Kidney glomerular epithelial cell (primary cell): ENCODE data around the gene USP17L21.
"Not testable (repeated sequence)": the region's sequence is repeated elsewhere in the genome, so short reads cannot be mapped to it uniquely, and the experiment has no call there.

Experiments used
- DNase-seq: peaks from one replicate; lab custom pipeline; 2025; lab: John Stamatoyannopoulos, UW

Gene USP17L21, protein sequence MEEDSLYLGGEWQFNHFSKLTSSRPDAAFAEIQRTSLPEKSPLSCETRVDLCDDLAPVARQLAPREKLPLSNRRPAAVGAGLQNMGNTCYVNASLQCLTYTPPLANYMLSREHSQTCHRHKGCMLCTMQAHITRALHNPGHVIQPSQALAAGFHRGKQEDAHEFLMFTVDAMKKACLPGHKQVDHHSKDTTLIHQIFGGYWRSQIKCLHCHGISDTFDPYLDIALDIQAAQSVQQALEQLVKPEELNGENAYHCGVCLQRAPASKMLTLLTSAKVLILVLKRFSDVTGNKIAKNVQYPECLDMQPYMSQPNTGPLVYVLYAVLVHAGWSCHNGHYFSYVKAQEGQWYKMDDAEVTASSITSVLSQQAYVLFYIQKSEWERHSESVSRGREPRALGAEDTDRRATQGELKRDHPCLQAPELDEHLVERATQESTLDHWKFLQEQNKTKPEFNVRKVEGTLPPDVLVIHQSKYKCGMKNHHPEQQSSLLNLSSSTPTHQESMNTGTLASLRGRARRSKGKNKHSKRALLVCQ

DNA sequence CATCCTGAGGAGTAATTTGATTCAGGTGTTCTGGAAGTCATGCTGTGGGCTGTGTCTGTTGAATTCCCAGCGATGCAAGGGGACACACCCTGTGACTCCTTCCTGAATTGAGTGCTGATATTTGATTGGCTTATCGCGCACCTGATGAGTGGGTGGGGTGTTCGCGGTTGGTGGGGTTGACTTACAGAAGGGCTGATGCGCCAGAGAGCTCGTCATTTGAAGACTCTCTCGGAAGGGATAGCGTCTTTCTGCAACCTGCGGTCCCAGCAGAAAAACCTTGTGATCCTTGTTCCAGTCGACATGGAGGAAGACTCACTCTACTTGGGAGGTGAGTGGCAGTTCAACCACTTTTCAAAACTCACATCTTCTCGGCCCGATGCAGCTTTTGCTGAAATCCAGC lies at the start of gene USP17L21:
USP17L21 (plus strand) TSS at position 301 of the 400 bp plus-strand sequence; CDS start at position 301, 0 bp downstream.
- not testable (repeated sequence) for DNase-seq

DNA sequence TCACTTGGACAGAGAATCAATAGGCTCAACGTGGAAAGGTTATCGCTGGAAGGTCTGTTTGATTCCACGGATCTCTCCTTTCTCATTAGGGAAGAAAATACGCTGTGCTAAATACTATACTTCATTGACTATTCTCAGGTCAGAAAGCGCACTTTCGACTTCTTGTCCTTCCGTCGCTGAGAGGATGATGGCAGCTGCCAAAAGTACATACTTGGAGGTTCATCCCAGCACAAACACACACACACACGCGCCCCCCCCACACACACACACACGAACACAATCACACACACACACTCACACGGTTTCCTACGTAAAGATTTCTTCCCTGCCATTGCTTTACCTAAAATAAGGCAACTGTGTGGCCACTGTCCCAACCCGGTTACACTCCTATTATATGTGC lies 48.0 kb upstream of the USP17L21 start:
- DNase-seq, result not testable (repeated sequence)

DNA sequence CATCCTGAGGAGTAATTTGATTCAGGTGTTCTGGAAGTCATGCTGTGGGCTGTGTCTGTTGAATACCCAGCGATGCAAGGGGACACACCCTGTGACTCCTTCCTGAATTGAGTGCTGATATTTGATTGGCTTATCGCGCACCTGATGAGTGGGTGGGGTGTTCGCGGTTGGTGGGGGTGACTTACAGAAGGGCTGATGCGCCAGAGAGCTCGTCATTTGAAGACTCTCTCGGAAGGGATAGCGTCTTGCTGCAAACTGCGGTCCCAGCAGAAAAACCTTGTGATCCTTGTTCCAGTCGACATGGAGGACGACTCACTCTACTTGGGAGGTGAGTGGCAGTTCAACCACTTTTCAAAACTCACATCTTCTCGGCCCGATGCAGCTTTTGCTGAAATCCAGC lies 47.6 kb upstream of the USP17L21 start, which contains the start of gene USP17L11:
USP17L11 (plus strand) TSS at position 301 of the 400 bp plus-strand sequence; CDS start at position 301, 0 bp downstream.
- not testable (repeated sequence) for DNase-seq

DNA sequence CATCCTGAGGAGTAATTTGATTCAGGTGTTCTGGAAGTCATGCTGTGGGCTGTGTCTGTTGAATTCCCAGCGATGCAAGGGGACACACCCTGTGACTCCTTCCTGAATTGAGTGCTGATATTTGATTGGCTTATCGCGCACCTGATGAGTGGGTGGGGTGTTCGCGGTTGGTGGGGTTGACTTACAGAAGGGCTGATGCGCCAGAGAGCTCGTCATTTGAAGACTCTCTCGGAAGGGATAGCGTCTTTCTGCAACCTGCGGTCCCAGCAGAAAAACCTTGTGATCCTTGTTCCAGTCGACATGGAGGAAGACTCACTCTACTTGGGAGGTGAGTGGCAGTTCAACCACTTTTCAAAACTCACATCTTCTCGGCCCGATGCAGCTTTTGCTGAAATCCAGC lies 42.8 kb upstream of the USP17L21 start, which contains the start of gene USP17L12:
USP17L12 (plus strand) TSS at position 301 of the 400 bp plus-strand sequence; CDS start at position 301, 0 bp downstream.
- not testable (repeated sequence) for DNase-seq

DNA sequence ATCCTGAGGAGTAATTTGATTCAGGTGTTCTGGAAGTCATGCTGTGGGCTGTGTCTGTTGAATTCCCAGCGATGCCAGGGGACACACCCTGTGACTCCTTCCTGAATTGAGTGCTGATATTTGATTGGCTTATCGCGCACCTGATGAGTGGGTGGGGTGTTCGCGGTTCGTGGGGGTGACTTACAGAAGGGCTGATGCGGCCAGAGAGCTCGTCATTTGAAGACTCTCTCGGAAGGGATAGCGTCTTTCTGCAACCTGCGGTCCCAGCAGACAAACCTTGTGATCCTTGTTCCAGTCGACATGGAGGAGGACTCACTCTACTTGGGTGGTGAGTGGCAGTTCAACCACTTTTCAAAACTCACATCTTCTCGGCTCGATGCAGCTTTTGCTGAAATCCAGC lies 38.1 kb upstream of the USP17L21 start, which contains the start of gene USP17L13:
USP17L13 (plus strand) TSS at position 301 of the 400 bp plus-strand sequence; CDS start at position 301, 0 bp downstream.
- not testable (repeated sequence) for DNase-seq

DNA sequence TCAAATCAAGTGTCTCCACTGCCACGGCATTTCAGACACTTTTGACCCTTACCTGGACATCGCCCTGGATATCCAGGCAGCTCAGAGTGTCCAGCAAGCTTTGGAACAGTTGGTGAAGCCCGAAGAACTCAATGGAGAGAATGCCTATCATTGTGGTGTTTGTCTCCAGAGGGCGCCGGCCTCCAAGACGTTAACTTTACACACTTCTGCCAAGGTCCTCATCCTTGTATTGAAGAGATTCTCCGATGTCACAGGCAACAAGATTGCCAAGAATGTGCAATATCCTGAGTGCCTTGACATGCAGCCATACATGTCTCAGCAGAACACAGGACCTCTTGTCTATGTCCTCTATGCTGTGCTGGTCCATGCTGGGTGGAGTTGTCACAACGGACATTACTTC lies 32.4 kb upstream of the USP17L21 start:
- DNase-seq, result not testable (repeated sequence)

DNA sequence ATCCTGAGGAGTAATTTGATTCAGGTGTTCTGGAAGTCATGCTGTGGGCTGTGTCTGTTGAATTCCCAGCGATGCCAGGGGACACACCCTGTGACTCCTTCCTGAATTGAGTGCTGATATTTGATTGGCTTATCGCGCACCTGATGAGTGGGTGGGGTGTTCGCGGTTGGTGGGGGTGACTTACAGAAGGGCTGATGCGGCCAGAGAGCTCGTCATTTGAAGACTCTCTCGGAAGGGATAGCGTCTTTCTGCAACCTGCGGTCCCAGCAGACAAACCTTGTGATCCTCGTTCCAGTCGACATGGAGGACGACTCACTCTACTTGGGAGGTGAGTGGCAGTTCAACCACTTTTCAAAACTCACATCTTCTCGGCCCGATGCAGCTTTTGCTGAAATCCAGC lies 28.6 kb upstream of the USP17L21 start, which contains the start of gene USP17L15:
USP17L15 (plus strand) TSS at position 301 of the 400 bp plus-strand sequence; CDS start at position 301, 0 bp downstream.
- not testable (repeated sequence) for DNase-seq

DNA sequence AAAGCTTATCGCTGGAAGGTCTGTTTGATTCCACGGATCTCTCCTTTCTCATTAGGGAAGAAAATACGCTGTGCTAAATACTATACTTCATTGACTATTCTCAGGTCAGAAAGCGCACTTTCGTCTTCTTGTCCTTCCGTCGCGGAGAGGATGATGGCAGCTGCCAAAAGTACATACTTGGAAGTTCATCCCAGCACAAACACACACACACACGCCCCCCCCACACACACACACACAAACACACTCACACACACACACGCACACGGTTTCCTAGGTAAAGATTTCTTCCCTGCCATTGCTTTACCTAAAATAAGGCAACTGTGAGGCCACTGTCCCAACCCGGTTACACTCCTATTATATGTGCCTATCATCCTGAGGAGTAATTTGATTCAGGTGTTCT lies 24.2 kb upstream of the USP17L21 start:
- not testable (repeated sequence) for DNase-seq

DNA sequence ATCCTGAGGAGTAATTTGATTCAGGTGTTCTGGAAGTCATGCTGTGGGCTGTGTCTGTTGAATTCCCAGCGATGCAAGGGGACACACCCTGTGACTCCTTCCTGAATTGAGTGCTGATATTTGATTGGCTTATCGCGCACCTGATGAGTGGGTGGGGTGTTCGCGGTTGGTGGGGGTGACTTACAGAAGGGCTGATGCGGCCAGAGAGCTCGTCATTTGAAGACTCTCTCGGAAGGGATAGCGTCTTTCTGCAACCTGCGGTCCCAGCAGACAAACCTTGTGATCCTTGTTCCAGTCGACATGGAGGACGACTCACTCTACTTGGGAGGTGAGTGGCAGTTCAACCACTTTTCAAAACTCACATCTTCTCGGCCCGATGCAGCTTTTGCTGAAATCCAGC lies 19.1 kb upstream of the USP17L21 start, which contains the start of gene USP17L17:
USP17L17 (plus strand) TSS at position 301 of the 400 bp plus-strand sequence; CDS start at position 301, 0 bp downstream.
- DNase-seq, result not testable (repeated sequence)

DNA sequence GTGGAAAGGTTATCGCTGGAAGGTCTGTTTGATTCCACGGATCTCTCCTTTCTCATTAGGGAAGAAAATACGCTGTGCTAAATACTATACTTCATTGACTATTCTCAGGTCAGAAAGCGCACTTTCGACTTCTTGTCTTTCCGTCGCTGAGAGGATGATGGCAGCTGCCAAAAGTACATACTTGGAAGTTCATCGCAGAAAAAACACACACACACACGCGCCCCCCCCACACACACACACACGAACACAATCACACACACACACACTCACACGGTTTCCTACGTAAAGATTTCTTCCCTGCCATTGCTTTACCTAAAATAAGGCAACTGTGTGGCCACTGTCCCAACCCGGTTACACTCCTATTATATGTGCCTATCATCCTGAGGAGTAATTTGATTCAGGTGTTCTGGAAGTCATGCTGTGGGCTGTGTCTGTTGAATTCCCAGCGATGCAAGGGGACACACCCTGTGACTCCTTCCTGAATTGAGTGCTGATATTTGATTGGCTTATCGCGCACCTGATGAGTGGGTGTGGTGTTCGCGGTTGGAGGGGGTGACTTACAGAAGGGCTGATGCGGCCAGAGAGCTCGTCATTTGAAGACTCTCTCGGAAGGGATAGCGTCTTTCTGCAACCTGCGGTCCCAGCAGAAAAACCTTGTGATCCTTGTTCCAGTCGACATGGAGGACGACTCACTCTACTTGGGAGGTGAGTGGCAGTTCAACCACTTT lies 14.6 kb upstream of the USP17L21 start, which contains the start of gene USP17L18:
USP17L18 (plus strand) TSS at position 678 of the 728 bp plus-strand sequence; CDS start at position 678, 0 bp downstream.
- not testable (repeated sequence) for DNase-seq

DNA sequence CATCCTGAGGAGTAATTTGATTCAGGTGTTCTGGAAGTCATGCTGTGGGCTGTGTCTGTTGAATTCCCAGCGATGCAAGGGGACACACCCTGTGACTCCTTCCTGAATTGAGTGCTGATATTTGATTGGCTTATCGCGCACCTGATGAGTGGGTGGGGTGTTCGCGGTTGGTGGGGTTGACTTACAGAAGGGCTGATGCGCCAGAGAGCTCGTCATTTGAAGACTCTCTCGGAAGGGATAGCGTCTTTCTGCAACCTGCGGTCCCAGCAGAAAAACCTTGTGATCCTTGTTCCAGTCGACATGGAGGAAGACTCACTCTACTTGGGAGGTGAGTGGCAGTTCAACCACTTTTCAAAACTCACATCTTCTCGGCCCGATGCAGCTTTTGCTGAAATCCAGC lies 9.6 kb upstream of the USP17L21 start, which contains the start of gene USP17L19:
USP17L19 (plus strand) TSS at position 301 of the 400 bp plus-strand sequence; CDS start at position 301, 0 bp downstream.
- DNase-seq, result not testable (repeated sequence)

DNA sequence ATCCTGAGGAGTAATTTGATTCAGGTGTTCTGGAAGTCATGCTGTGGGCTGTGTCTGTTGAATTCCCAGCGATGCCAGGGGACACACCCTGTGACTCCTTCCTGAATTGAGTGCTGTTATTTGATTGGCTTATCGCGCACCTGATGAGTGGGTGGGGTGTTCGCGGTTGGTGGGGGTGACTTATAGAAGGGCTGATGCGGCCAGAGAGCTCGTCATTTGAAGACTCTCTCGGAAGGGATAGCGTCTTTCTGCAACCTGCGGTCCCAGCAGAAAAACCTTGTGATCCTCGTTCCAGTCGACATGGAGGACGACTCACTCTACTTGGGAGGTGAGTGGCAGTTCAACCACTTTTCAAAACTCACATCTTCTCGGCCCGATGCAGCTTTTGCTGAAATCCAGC lies 4.8 kb upstream of the USP17L21 start, which contains the start of gene USP17L20:
USP17L20 (plus strand) TSS at position 301 of the 400 bp plus-strand sequence; CDS start at position 301, 0 bp downstream.
- not testable (repeated sequence) for DNase-seq

DNA sequence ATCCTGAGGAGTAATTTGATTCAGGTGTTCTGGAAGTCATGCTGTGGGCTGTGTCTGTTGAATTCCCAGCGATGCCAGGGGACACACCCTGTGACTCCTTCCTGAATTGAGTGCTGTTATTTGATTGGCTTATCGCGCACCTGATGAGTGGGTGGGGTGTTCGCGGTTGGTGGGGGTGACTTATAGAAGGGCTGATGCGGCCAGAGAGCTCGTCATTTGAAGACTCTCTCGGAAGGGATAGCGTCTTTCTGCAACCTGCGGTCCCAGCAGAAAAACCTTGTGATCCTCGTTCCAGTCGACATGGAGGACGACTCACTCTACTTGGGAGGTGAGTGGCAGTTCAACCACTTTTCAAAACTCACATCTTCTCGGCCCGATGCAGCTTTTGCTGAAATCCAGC lies 4.6 kb downstream of the USP17L21 start, which contains the start of gene USP17L22:
USP17L22 (plus strand) TSS at position 301 of the 400 bp plus-strand sequence; CDS start at position 301, 0 bp downstream.
- DNase-seq, result not testable (repeated sequence)

DNA sequence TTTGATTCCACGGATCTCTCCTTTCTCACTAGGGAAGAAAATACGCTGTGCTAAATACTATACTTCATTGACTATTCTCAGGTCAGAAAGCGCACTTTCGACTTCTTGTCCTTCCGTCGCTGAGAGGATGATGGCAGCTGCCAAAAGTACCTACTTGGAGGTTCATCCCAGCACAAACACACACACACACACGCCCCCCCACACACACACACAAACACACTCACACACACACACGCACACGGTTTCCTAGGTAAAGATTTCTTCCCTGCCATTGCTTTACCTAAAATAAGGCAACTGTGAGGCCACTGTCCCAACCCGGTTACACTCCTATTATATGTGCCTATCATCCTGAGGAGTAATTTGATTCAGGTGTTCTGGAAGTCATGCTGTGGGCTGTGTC lies 9.0 kb downstream of the USP17L21 start:
- DNase-seq, result not testable (repeated sequence)
